Measurements from ENCODE around the gene CYP2R1.
"Not testable (repeated sequence)": the region's sequence is repeated elsewhere in the genome, so short reads cannot be mapped to it uniquely, and the experiment has no call there.

CYP2R1 gene

DNA sequence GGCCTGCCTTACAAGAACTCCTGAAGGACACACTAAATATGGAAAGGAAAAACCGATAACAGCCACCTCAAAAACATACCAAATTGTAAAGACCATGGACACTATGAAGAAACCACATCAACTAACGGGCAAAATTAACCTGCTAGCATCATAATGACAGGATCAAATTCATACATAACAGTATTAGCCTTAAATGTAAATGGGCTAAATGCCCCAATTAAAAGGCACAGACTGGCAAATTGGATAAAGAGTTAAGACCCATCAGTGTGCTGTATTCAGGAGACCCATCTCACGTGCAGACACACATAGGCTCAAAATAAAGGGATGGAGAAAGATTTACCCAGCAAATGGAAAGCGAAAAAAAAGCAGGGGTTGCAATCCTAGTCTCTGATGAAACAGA is 28.3 kb downstream of the CYP2R1 start:
- H3K27ac ChIP-seq (ENCODE audit: low read depth, low read length); H3K4me1 ChIP-seq (ENCODE audit: control insufficient read depth, insufficient read depth, low read length, unreplicated experiment); H2AFZ ChIP-seq (ENCODE audit: low read length, unreplicated experiment); H3K4me3 ChIP-seq (ENCODE audit: low read depth, low read length); H3K79me2 ChIP-seq (ENCODE audit: control insufficient read depth, insufficient read depth, low read length, unreplicated experiment); H3K36me3 ChIP-seq (ENCODE audit: insufficient read depth, low read length); H3K27me3 ChIP-seq (ENCODE audit: insufficient read depth, low read length): not testable (repeated sequence)

DNA sequence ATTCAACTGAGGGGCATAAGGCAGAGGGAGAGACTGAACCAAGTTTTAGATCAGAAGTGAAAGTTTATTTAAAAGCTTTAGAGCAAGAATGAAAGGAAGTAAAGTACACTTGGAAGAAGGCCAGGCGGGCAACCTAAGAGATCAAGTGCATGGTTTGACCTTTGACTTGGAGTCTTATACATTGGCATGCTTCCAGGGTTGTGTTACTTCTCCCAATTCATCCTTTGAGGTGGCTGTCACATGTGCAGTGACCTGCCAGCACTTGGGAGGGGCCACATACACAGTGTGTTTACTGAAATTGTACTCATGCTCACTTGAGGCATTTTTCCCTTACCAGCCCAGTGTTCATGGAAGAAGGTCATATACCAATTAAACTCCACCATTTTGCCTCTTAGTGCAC is 30.4 kb downstream of the CYP2R1 start:
- Histone ChIP-seq H2AFZ (ENCODE audit: low read length, unreplicated experiment) (no peak overlapping the region), H3K27me3 (ENCODE audit: insufficient read depth, low read length) (peaks cover 23% of the 10 kb centered on the region; the same call in 1 of the 2 replicates), H3K4me1 (ENCODE audit: control insufficient read depth, insufficient read depth, low read length, unreplicated experiment) (no peaks in the 10 kb centered on the region), H3K36me3 (ENCODE audit: insufficient read depth, low read length) (no peaks in the 10 kb centered on the region), H3K4me3 (ENCODE audit: low read depth, low read length) (no peak overlapping the region), H3K27ac (ENCODE audit: low read depth, low read length) (no peak overlapping the region), H3K79me2 (ENCODE audit: control insufficient read depth, insufficient read depth, low read length, unreplicated experiment) (no peaks in the 10 kb centered on the region)

DNA sequence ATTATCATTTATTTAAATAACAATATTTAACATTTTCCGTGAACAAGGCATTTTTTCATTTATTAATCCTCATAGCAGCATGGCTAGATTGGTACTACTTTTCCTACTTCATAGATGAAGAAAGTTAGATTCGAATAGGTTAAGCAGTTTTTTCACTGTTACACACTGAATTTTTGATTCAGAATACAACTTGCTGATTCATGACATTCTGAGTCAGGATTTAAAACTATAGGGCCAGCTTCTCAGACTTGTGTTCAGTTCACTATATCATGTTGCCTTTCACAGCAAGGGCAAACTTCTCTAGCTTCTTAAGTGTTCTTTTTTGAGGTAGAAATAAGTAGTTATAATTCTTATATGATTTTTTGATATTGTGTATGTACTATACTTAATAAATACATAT is 31.5 kb downstream of the CYP2R1 start:
- no peak overlapping the region for H3K27ac ChIP-seq (ENCODE audit: low read depth, low read length)
- no peak overlapping the region for H2AFZ ChIP-seq (ENCODE audit: low read length, unreplicated experiment)
- no peaks in the 10 kb centered on the region for H3K79me2 ChIP-seq (ENCODE audit: control insufficient read depth, insufficient read depth, low read length, unreplicated experiment)
- H3K4me1 ChIP-seq (ENCODE audit: control insufficient read depth, insufficient read depth, low read length, unreplicated experiment), result no peaks in the 10 kb centered on the region
- no peak overlapping the region for H3K4me3 ChIP-seq (ENCODE audit: low read depth, low read length)
- H3K36me3 ChIP-seq (ENCODE audit: insufficient read depth, low read length), result no peaks in the 10 kb centered on the region
- peaks cover 34% of the 10 kb centered on the region for H3K27me3 ChIP-seq (ENCODE audit: insufficient read depth, low read length)

DNA sequence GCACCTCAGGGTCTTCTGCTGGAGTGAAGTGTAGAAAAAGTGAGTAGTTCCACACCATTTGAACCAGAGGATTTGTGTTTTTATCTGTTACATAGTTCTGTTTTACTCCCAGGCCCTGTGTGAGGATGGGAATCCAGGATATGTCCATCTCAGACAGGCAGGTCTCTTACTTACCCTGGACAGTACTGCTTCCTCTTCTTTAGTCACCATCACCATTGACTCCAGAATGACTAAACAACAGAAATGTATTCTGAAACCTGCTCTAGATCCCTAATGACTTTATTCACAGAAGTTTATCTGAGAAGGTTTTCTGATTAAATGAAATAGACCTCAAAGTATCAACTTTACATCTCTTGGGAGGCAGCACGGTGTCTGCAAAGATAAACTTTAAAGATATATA is 33.6 kb downstream of the CYP2R1 start:
- peaks cover 33% of the 10 kb centered on the region for H3K27me3 ChIP-seq (ENCODE audit: insufficient read depth, low read length)
- H2AFZ ChIP-seq (ENCODE audit: low read length, unreplicated experiment), result no peak overlapping the region
- no peaks in the 10 kb centered on the region for H3K36me3 ChIP-seq (ENCODE audit: insufficient read depth, low read length)
- no peak overlapping the region for H3K4me3 ChIP-seq (ENCODE audit: low read depth, low read length)
- H3K4me1 ChIP-seq (ENCODE audit: control insufficient read depth, insufficient read depth, low read length, unreplicated experiment), result no peaks in the 10 kb centered on the region
- H3K79me2 ChIP-seq (ENCODE audit: control insufficient read depth, insufficient read depth, low read length, unreplicated experiment), result no peaks in the 10 kb centered on the region
- H3K27ac ChIP-seq (ENCODE audit: low read depth, low read length), result no peak overlapping the region

- Histone ChIP-seq H3K27ac (ENCODE audit: low read depth, low read length) (no peak overlapping the region), H3K79me2 (ENCODE audit: control insufficient read depth, insufficient read depth, low read length, unreplicated experiment) (no peaks in the 10 kb centered on the region), H2AFZ (ENCODE audit: low read length, unreplicated experiment) (no peak overlapping the region), H3K4me1 (ENCODE audit: control insufficient read depth, insufficient read depth, low read length, unreplicated experiment) (no peaks in the 10 kb centered on the region), H3K36me3 (ENCODE audit: insufficient read depth, low read length) (no peaks in the 10 kb centered on the region), H3K4me3 (ENCODE audit: low read depth, low read length) (no peak overlapping the region), H3K27me3 (ENCODE audit: insufficient read depth, low read length) (peaks cover 34% of the 10 kb centered on the region)
These were observed 34.4 kb downstream of the CYP2R1 start for GRCh38 chr11:14857621-14858020.

GRCh38 chr11:14855890-14856289 is 36.1 kb downstream of the CYP2R1 start:
- Histone ChIP-seq H3K79me2 (ENCODE audit: control insufficient read depth, insufficient read depth, low read length, unreplicated experiment) (no peaks in the 10 kb centered on the region), H3K27ac (ENCODE audit: low read depth, low read length) (no peak overlapping the region), H3K36me3 (ENCODE audit: insufficient read depth, low read length) (no peaks in the 10 kb centered on the region), H3K4me1 (ENCODE audit: control insufficient read depth, insufficient read depth, low read length, unreplicated experiment) (no peaks in the 10 kb centered on the region), H2AFZ (ENCODE audit: low read length, unreplicated experiment) (no peak overlapping the region), H3K4me3 (ENCODE audit: low read depth, low read length) (no peak overlapping the region), H3K27me3 (ENCODE audit: insufficient read depth, low read length) (peaks cover 34% of the 10 kb centered on the region)

- H3K4me1 ChIP-seq (ENCODE audit: control insufficient read depth, insufficient read depth, low read length, unreplicated experiment), result no peaks in the 10 kb centered on the region
- H3K4me3 ChIP-seq (ENCODE audit: low read depth, low read length), result no peak overlapping the region
- peaks cover 34% of the 10 kb centered on the region for H3K27me3 ChIP-seq (ENCODE audit: insufficient read depth, low read length)
- no peaks in the 10 kb centered on the region for H3K79me2 ChIP-seq (ENCODE audit: control insufficient read depth, insufficient read depth, low read length, unreplicated experiment)
- no peak overlapping the region for H3K27ac ChIP-seq (ENCODE audit: low read depth, low read length)
- no peak overlapping the region for H2AFZ ChIP-seq (ENCODE audit: low read length, unreplicated experiment)
- H3K36me3 ChIP-seq (ENCODE audit: insufficient read depth, low read length), result no peaks in the 10 kb centered on the region
These were observed 38.0 kb downstream of the CYP2R1 start for GRCh38 chr11:14854057-14854456.

- no peak overlapping the region for H3K27ac ChIP-seq (ENCODE audit: low read depth, low read length)
- no peaks in the 10 kb centered on the region for H3K4me1 ChIP-seq (ENCODE audit: control insufficient read depth, insufficient read depth, low read length, unreplicated experiment)
- no peaks in the 10 kb centered on the region for H3K36me3 ChIP-seq (ENCODE audit: insufficient read depth, low read length)
- H3K27me3 ChIP-seq (ENCODE audit: insufficient read depth, low read length), result peaks cover 24% of the 10 kb centered on the region
- H2AFZ ChIP-seq (ENCODE audit: low read length, unreplicated experiment), result no peak overlapping the region
- no peak overlapping the region for H3K4me3 ChIP-seq (ENCODE audit: low read depth, low read length)
- no peaks in the 10 kb centered on the region for H3K79me2 ChIP-seq (ENCODE audit: control insufficient read depth, insufficient read depth, low read length, unreplicated experiment)
These were observed 39.4 kb downstream of the CYP2R1 start for GRCh38 chr11:14852571-14853177.

GRCh38 chr11:14842002-14842401 is 50.0 kb downstream of the CYP2R1 start:
- H3K4me1 ChIP-seq (ENCODE audit: control insufficient read depth, insufficient read depth, low read length, unreplicated experiment), result no peaks in the 10 kb centered on the region
- peaks cover 18% of the 10 kb centered on the region for H3K27me3 ChIP-seq (ENCODE audit: insufficient read depth, low read length)
- H3K27ac ChIP-seq (ENCODE audit: low read depth, low read length), result no peak overlapping the region
- H3K79me2 ChIP-seq (ENCODE audit: control insufficient read depth, insufficient read depth, low read length, unreplicated experiment), result no peaks in the 10 kb centered on the region
- H3K4me3 ChIP-seq (ENCODE audit: low read depth, low read length), result no peak overlapping the region
- no peak overlapping the region for H2AFZ ChIP-seq (ENCODE audit: low read length, unreplicated experiment)
- H3K36me3 ChIP-seq (ENCODE audit: insufficient read depth, low read length), result no peaks in the 10 kb centered on the region

DNA sequence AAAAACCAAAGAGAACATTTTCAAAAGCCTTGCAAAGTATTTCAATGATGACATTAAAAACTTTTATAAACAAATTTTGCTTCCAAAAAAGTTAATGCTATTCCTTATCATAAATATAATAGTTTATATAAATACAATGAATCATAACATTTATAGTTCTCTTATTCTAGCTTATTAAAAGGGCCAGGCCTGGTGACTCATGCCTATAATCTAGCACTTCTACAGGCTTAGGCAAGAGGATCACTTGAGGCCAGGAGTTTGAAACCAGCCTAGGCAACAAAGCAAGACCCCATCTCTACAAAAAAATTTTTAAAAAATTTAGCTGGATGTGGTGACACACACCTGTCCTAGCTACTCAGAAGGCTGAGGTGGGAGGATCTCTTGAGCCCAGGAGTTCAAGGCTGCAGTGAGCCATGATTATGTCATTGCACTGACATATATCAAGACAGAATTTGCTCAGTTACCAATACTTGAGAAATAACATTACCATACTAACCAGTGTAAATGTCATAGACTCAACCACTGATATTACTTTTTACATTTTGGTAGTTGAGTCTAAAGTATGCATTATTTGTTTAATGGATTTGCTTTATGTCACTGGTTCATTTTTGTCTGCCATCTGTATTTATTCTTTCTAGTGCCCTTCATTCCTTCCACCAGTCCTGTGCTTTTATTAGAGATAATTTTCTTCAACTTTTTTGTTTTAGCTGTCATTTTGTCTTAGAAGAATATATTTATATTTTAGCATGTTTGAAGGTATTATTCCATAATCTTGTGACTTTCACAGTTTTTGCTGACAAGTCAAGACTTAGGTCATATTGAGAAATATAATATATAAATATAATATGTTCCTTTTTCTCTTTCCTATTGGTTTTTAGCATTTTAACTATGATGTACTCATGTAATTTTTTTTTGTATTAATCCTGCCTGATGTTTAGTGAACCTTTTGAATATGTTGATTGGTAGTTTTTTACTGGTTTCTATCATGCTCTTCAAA is 56.2 kb downstream of the CYP2R1 start:
- H3K4me3 ChIP-seq (ENCODE audit: low read depth, low read length), result no peak overlapping the region
- H3K79me2 ChIP-seq (ENCODE audit: control insufficient read depth, insufficient read depth, low read length, unreplicated experiment), result no peaks in the 10 kb centered on the region
- H3K36me3 ChIP-seq (ENCODE audit: insufficient read depth, low read length), result no peaks in the 10 kb centered on the region
- no peaks in the 10 kb centered on the region for H3K4me1 ChIP-seq (ENCODE audit: control insufficient read depth, insufficient read depth, low read length, unreplicated experiment)
- no peak overlapping the region for H2AFZ ChIP-seq (ENCODE audit: low read length, unreplicated experiment)
- H3K27ac ChIP-seq (ENCODE audit: low read depth, low read length), result no peak overlapping the region
- peaks cover 8% of the 10 kb centered on the region; the same call in 1 of the 2 replicates for H3K27me3 ChIP-seq (ENCODE audit: insufficient read depth, low read length)
